Trophoblast cell (in vitro differentiated cells and primary cell): ENCODE measurements around the gene SUPV3L1.

Source experiments
- DNase-seq, 2 donors: peaks; one replicate each; pipeline ENCODE4 v3.0.0-alpha.2; 2016
- H2AFZ ChIP-seq: 2 replicates; pipeline ENCODE4 v1.6.1; 2013; ENCODE audit warnings: low read length, moderate library complexity, mild to moderate bottlenecking; ENCODE audit not compliant: insufficient read depth, poor library complexity
- H2AK5ac ChIP-seq: 2 replicates; pipeline ENCODE4 v1.6.1; 2013; ENCODE audit warnings: mild to moderate bottlenecking, low read length
- H2BK120ac ChIP-seq: 2 replicates; pipeline ENCODE4 v1.6.1; 2013; ENCODE audit warnings: low read length, mild to moderate bottlenecking, moderate library complexity; ENCODE audit not compliant: insufficient read depth, poor library complexity
- H2BK12ac ChIP-seq: 2 replicates; pipeline ENCODE4 v1.6.1; 2013; ENCODE audit warnings: mild to moderate bottlenecking, low read length, moderate library complexity
- H2BK5ac ChIP-seq: 2 replicates; pipeline ENCODE4 v1.6.1; 2013; ENCODE audit warnings: low read length, low read depth, moderate library complexity, mild to moderate bottlenecking; ENCODE audit not compliant: poor library complexity
- H3K14ac ChIP-seq: 2 replicates; pipeline ENCODE4 v1.6.1; 2013; ENCODE audit warnings: mild to moderate bottlenecking, low read length
- H3K18ac ChIP-seq: 2 replicates; pipeline ENCODE4 v1.6.1; 2013; ENCODE audit warnings: mild to moderate bottlenecking, low read length
- H3K23ac ChIP-seq: 2 replicates; pipeline ENCODE4 v1.6.1; 2013; ENCODE audit warnings: low read length
- H3K27ac ChIP-seq: 2 replicates; pipeline ENCODE4 v1.5.1; 2013; ENCODE audit warnings: low read depth, mild to moderate bottlenecking, inconsistent platforms, low read length, moderate library complexity
- H3K27me3 ChIP-seq: 2 replicates; pipeline ENCODE4 v1.6.1; 2013; ENCODE audit warnings: inconsistent platforms, mild to moderate bottlenecking, low read length, moderate library complexity; ENCODE audit not compliant: insufficient read depth
- H3K36me3 ChIP-seq, 2 experiments: 1 replicate in 1 of 2; 2 replicates in 1 of 2; pipeline ENCODE4 v1.6.1; 2013; ENCODE audit warnings: low read length in 2 of 2, mild to moderate bottlenecking in 2 of 2, moderate library complexity in 1 of 2; ENCODE audit not compliant: insufficient read depth in 2 of 2, control insufficient read depth in 1 of 2
- H3K4ac ChIP-seq: 2 replicates; pipeline ENCODE4 v1.6.1; 2013; ENCODE audit warnings: low read depth, mild to moderate bottlenecking, low read length, moderate library complexity
- H3K4me1 ChIP-seq, 2 experiments: 1 replicate in 1 of 2; 2 replicates in 1 of 2; pipeline ENCODE4 v1.6.1; 2013; ENCODE audit warnings: low read length in 2 of 2, mild to moderate bottlenecking in 2 of 2, moderate library complexity in 1 of 2; ENCODE audit not compliant: insufficient read depth in 2 of 2, control insufficient read depth in 1 of 2
- H3K4me2 ChIP-seq: 2 replicates; pipeline ENCODE4 v1.6.1; 2013; ENCODE audit warnings: inconsistent platforms, mild to moderate bottlenecking, low read length, moderate library complexity
- H3K4me3 ChIP-seq: 2 replicates; pipeline ENCODE4 v1.5.1; 2013; ENCODE audit warnings: mild to moderate bottlenecking, low read depth, low read length, inconsistent platforms
- H3K79me1 ChIP-seq: one replicate; pipeline ENCODE4 v1.6.1; 2013; ENCODE audit warnings: low read length
- H3K79me2 ChIP-seq: 2 replicates; pipeline ENCODE4 v1.6.1; 2013; ENCODE audit warnings: low read length, mild to moderate bottlenecking; ENCODE audit not compliant: control insufficient read depth, insufficient read depth, poor library complexity
- H3K9ac ChIP-seq: 2 replicates; pipeline ENCODE4 v1.6.1; 2013; ENCODE audit warnings: mild to moderate bottlenecking, low read length
- H3K9me3 ChIP-seq: 2 replicates; pipeline ENCODE4 v1.6.1; 2013; ENCODE audit warnings: low read depth, mild to moderate bottlenecking, control low read depth, inconsistent platforms, low read length; ENCODE audit not compliant: insufficient read depth
- H4K12ac ChIP-seq: 2 replicates; pipeline ENCODE4 v1.6.1; 2013; ENCODE audit warnings: low read depth, mild to moderate bottlenecking, low read length, moderate library complexity
- H4K8ac ChIP-seq: 2 replicates; pipeline ENCODE4 v1.6.1; 2013; ENCODE audit warnings: low read depth, mild to moderate bottlenecking, low read length, moderate library complexity
- H4K91ac ChIP-seq: one replicate; pipeline ENCODE4 v1.6.1; 2013; ENCODE audit warnings: low read depth, mild to moderate bottlenecking, low read length, moderate library complexity
- WGBS: extraction: QIAGEN DNeasy Blood & Tissue Kit; methylation state at CpG from one replicate; pipeline ENCODE4 v1.1.7; 2013; ENCODE audit warnings: missing lambda C conversion rate; ENCODE audit not compliant: insufficient read length, insufficient coverage; ENCODE audit errors: extremely low coverage; 5-methylcytosine and 5-hydroxymethylcytosine counted together

Gene SUPV3L1

GRCh38 chr10:69209787-69210484 is 29.9 kb downstream of the SUPV3L1 start:
- no peak overlapping the region for H2BK12ac ChIP-seq
- no CpG with 5 or more reads among the region's 3 CpGs for WGBS
- no peak overlapping the region for H3K18ac ChIP-seq
- no peak overlapping the region for H4K8ac ChIP-seq
- peaks cover 0 to 3% of the 10 kb centered on the region in 2 experiments for H3K4me1 ChIP-seq
- H3K27ac ChIP-seq, result no peak overlapping the region
- H3K79me1 ChIP-seq, result no peaks in the 10 kb centered on the region
- H3K23ac ChIP-seq, result no peak overlapping the region
- no peak overlapping the region for H3K14ac ChIP-seq
- no peak for DNase-seq
- no peak overlapping the region for H3K4me2 ChIP-seq
- no peak overlapping the region for H2AFZ ChIP-seq
- no peak overlapping the region for H2AK5ac ChIP-seq
- no peaks in the 10 kb centered on the region for H3K27me3 ChIP-seq
- no peaks in the 10 kb centered on the region for H3K9me3 ChIP-seq
- no peak overlapping the region for H2BK120ac ChIP-seq
- no peak overlapping the region for H4K12ac ChIP-seq
- H3K79me2 ChIP-seq, result no peaks in the 10 kb centered on the region
- no peak overlapping the region for H3K9ac ChIP-seq
- peaks cover 11 to 22% of the 10 kb centered on the region in 2 experiments for H3K36me3 ChIP-seq
- no peak overlapping the region for H3K4me3 ChIP-seq
- H4K91ac ChIP-seq, result no peak overlapping the region
- H3K4ac ChIP-seq, result no peak overlapping the region
- H2BK5ac ChIP-seq, result no peak overlapping the region

- Histone ChIP-seq H3K79me1 (no peaks in the 10 kb centered on the region), H3K4ac (no peak overlapping the region), H2BK5ac (no peak overlapping the region), H3K4me1 (peaks cover 0 to 3% of the 10 kb centered on the region in 2 experiments), H2BK120ac (no peak overlapping the region), H3K9ac (no peak overlapping the region), H3K79me2 (no peaks in the 10 kb centered on the region), H2AFZ (no peak overlapping the region), H3K4me2 (no peak overlapping the region), H3K23ac (no peak overlapping the region), H3K27me3 (no peaks in the 10 kb centered on the region), H2BK12ac (no peak overlapping the region), H3K14ac (no peak overlapping the region), H3K9me3 (no peaks in the 10 kb centered on the region), H4K12ac (no peak overlapping the region), H4K8ac (no peak overlapping the region), H3K27ac (no peak overlapping the region), H2AK5ac (no peak overlapping the region), H3K4me3 (no peak overlapping the region), H4K91ac (no peak overlapping the region), H3K18ac (no peak overlapping the region), H3K36me3 (peaks cover 7 to 15% of the 10 kb centered on the region in 2 experiments)
- no CpG with 5 or more reads among the region's 2 CpGs for WGBS
- DNase-seq, result peak in 1 of 2 donors; percentile 22
These were observed 31.1 kb downstream of the SUPV3L1 start for GRCh38 chr10:69211104-69211503.

GRCh38 chr10:69211524-69211923 is 31.5 kb downstream of the SUPV3L1 start:
- Histone ChIP-seq H2AK5ac (no peak overlapping the region), H3K79me1 (no peaks in the 10 kb centered on the region), H3K18ac (no peak overlapping the region), H3K27me3 (no peaks in the 10 kb centered on the region), H3K4me3 (no peak overlapping the region), H3K9me3 (no peaks in the 10 kb centered on the region), H2BK120ac (no peak overlapping the region), H3K4me2 (no peak overlapping the region), H3K23ac (no peak overlapping the region), H3K79me2 (no peaks in the 10 kb centered on the region), H3K4ac (no peak overlapping the region), H2BK5ac (no peak overlapping the region), H3K36me3 (peaks cover 5 to 13% of the 10 kb centered on the region in 2 experiments), H2BK12ac (no peak overlapping the region), H3K14ac (no peak overlapping the region), H4K8ac (no peak overlapping the region), H3K9ac (no peak overlapping the region), H2AFZ (no peak overlapping the region), H4K12ac (no peak overlapping the region), H3K4me1 (peaks cover 0 to 3% of the 10 kb centered on the region in 2 experiments), H3K27ac (no peak overlapping the region), H4K91ac (no peak overlapping the region)
- DNase-seq, result no peak
- no CpG with 5 or more reads among the region's 3 CpGs for WGBS

GRCh38 chr10:69213591-69214311 is 33.7 kb downstream of the SUPV3L1 start:
- H4K8ac ChIP-seq, result no peak overlapping the region
- H3K14ac ChIP-seq, result no peak overlapping the region
- peaks cover under 1 to 2% of the 10 kb centered on the region in 2 experiments for H3K36me3 ChIP-seq
- no peak overlapping the region for H3K27ac ChIP-seq
- no peaks in the 10 kb centered on the region for H3K9me3 ChIP-seq
- no peak overlapping the region for H2BK12ac ChIP-seq
- DNase-seq, result peak in 1 of 2 donors; percentile 15
- H3K23ac ChIP-seq, result no peak overlapping the region
- H3K18ac ChIP-seq, result no peak overlapping the region
- WGBS, result no CpG with 5 or more reads among the region's 5 CpGs
- H3K79me2 ChIP-seq, result no peaks in the 10 kb centered on the region
- no peak overlapping the region for H2BK5ac ChIP-seq
- H4K12ac ChIP-seq, result no peak overlapping the region
- no peak overlapping the region for H3K4me3 ChIP-seq
- no peak overlapping the region for H2BK120ac ChIP-seq
- no peak overlapping the region for H3K9ac ChIP-seq
- no peaks in the 10 kb centered on the region for H3K27me3 ChIP-seq
- peaks cover 0 to 3% of the 10 kb centered on the region in 2 experiments for H3K4me1 ChIP-seq
- H3K4me2 ChIP-seq, result no peak overlapping the region
- H2AFZ ChIP-seq, result no peak overlapping the region
- no peak overlapping the region for H4K91ac ChIP-seq
- H3K4ac ChIP-seq, result no peak overlapping the region
- H2AK5ac ChIP-seq, result no peak overlapping the region
- no peaks in the 10 kb centered on the region for H3K79me1 ChIP-seq
